ENCODE measurements around the gene PRKD1.

The PRKD1 gene

DNA sequence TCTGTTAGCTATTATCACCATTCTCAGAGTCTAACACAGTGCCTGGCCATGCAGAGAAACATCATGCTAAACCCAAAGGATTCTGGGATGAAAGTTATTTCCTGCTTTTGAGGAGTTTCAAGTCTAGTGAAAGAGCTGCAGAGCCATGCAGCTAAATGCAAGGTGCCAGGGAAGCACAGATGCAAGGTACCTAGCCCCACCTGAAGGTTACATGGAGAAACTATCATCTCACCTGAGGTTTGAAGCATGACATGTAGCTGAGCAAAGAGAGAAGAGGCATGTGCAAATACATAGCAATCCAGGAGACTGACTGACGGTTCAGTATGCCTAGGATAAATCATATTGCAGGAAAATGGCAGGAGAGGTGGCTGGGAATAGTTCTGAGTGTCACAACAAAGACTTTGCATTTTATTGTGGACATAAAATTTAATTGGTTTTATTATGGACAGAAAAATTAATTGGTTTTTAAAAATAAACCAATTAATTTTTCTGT lies 170.4 kb downstream of the PRKD1 start:
- Histone ChIP-seq H2AFZ (ENCODE audit: low read depth, low read length) (no peak overlapping the region), H3K4me2 (ENCODE audit: insufficient read depth, low read length) (no peak overlapping the region), H3K4me3 (ENCODE audit: low read depth in 1 of 2, low read length in 2 of 2) (no peak overlapping the region), H3K27me3 (ENCODE audit: insufficient read depth, low read length, poor library complexity) (no peaks in the 10 kb centered on the region), H3K9me3 (ENCODE audit: insufficient read depth, low read length, severe bottlenecking) (no peaks in the 10 kb centered on the region), H3K79me2 (ENCODE audit: insufficient read depth, low read length) (no peaks in the 10 kb centered on the region), H3K9ac (ENCODE audit: low read depth, low read length) (no peak overlapping the region), H3K27ac (ENCODE audit: low read length) (no peak overlapping the region), H4K20me1 (ENCODE audit: insufficient read depth, low read length) (no peaks in the 10 kb centered on the region), H3K4me1 (ENCODE audit: insufficient read depth, low read length) (no peaks in the 10 kb centered on the region), H3K36me3 (ENCODE audit: insufficient read depth, low read length) (no peaks in the 10 kb centered on the region)
- ATAC-seq (ENCODE audit: insufficient read depth, low read depth) (no peak), DNase-seq (no peak)
- TF ChIP-seq EZH2 (IDR thresholded peaks at IDR 0.05; ENCODE audit: borderline replicate concordance, low read depth, low read length, severe bottlenecking) (no peak), CTCF (IDR thresholded peaks at IDR 0.05; ENCODE audit: borderline replicate concordance, extremely low read depth, low read length, poor library complexity, severe bottlenecking) (no peak)

GRCh38 chr14:29756019-29756385 lies 171.6 kb downstream of the PRKD1 start:
- Histone ChIP-seq H3K9me3 (ENCODE audit: insufficient read depth, low read length, severe bottlenecking) (no peaks in the 10 kb centered on the region), H2AFZ (ENCODE audit: low read depth, low read length) (no peak overlapping the region), H3K27ac (ENCODE audit: low read length) (no peak overlapping the region), H3K4me1 (ENCODE audit: insufficient read depth, low read length) (no peaks in the 10 kb centered on the region), H3K4me2 (ENCODE audit: insufficient read depth, low read length) (no peak overlapping the region), H3K4me3 (ENCODE audit: low read depth in 1 of 2, low read length in 2 of 2) (no peak overlapping the region), H3K27me3 (ENCODE audit: insufficient read depth, low read length, poor library complexity) (no peaks in the 10 kb centered on the region), H3K9ac (ENCODE audit: low read depth, low read length) (no peak overlapping the region), H3K79me2 (ENCODE audit: insufficient read depth, low read length) (no peaks in the 10 kb centered on the region), H3K36me3 (ENCODE audit: insufficient read depth, low read length) (no peaks in the 10 kb centered on the region), H4K20me1 (ENCODE audit: insufficient read depth, low read length) (no peaks in the 10 kb centered on the region)
- TF ChIP-seq CTCF (IDR thresholded peaks at IDR 0.05; ENCODE audit: borderline replicate concordance, extremely low read depth, low read length, poor library complexity, severe bottlenecking) (no peak), EZH2 (IDR thresholded peaks at IDR 0.05; ENCODE audit: borderline replicate concordance, low read depth, low read length, severe bottlenecking) (no peak)
- DNase-seq: no peak
- ATAC-seq (ENCODE audit: insufficient read depth, low read depth): no peak

GRCh38 chr14:29755311-29756018 lies 172.2 kb downstream of the PRKD1 start:
- no peaks in the 10 kb centered on the region for H3K79me2 ChIP-seq (ENCODE audit: insufficient read depth, low read length)
- H3K9ac ChIP-seq (ENCODE audit: low read depth, low read length): no peak overlapping the region
- H3K27me3 ChIP-seq (ENCODE audit: insufficient read depth, low read length, poor library complexity): no peaks in the 10 kb centered on the region
- no peaks in the 10 kb centered on the region for H3K36me3 ChIP-seq (ENCODE audit: insufficient read depth, low read length)
- H3K4me2 ChIP-seq (ENCODE audit: insufficient read depth, low read length): no peak overlapping the region
- no peaks in the 10 kb centered on the region for H3K9me3 ChIP-seq (ENCODE audit: insufficient read depth, low read length, severe bottlenecking)
- no peaks in the 10 kb centered on the region for H3K4me1 ChIP-seq (ENCODE audit: insufficient read depth, low read length)
- DNase-seq: no peak
- H2AFZ ChIP-seq (ENCODE audit: low read depth, low read length): no peak overlapping the region
- H4K20me1 ChIP-seq (ENCODE audit: insufficient read depth, low read length): no peaks in the 10 kb centered on the region
- no peak for TF ChIP-seq CTCF (IDR thresholded peaks at IDR 0.05; ENCODE audit: borderline replicate concordance, extremely low read depth, low read length, poor library complexity, severe bottlenecking)
- TF ChIP-seq EZH2 (IDR thresholded peaks at IDR 0.05; ENCODE audit: borderline replicate concordance, low read depth, low read length, severe bottlenecking): no peak
- H3K27ac ChIP-seq (ENCODE audit: low read length): no peak overlapping the region
- no peak overlapping the region for H3K4me3 ChIP-seq (ENCODE audit: low read depth in 1 of 2, low read length in 2 of 2)
- ATAC-seq (ENCODE audit: insufficient read depth, low read depth): no peak

Data from DND-41 (cell line).